WTC11 (cell line): ENCODE data around the gene ZNF277.

Experiments
- E2F1 ChIP-seq: sonication (generic); formaldehyde crosslinking; IDR thresholded peaks from 2 replicates; pipeline ENCODE4 v1.8.0; 2022; ENCODE audit warnings: mild to moderate bottlenecking, missing genetic modification reagents
- SP1 ChIP-seq: sonication (generic); formaldehyde crosslinking; conservative IDR thresholded peaks from 2 replicates; pipeline ENCODE4 v1.8.1; 2022; ENCODE audit warnings: missing genetic modification reagents
- USF2 ChIP-seq: sonication (generic); formaldehyde crosslinking; IDR thresholded peaks from 2 replicates; pipeline ENCODE4 v1.8.1; 2023; ENCODE audit warnings: mild to moderate bottlenecking, missing genetic modification reagents, moderate library complexity
- TF ChIP-seq, protein P1 (sequence below): fragments of 200-600 bp; IDR thresholded peaks from 2 replicates; pipeline ENCODE4 v1.8.0; 2022; ENCODE audit warnings: antibody characterized with exemption
- TF ChIP-seq, protein P2 (sequence below): sonication (generic); formaldehyde crosslinking; IDR thresholded peaks from 2 replicates; pipeline ENCODE4 v1.8.0; 2022; ENCODE audit warnings: mild to moderate bottlenecking, missing genetic modification reagents
- TF ChIP-seq, protein P3 (sequence below): sonication (generic); formaldehyde crosslinking; IDR thresholded peaks from 2 replicates; pipeline ENCODE4 v1.8.1; 2023; ENCODE audit warnings: mild to moderate bottlenecking, missing genetic modification reagents
- TF ChIP-seq, protein P4 (sequence below): sonication (generic); formaldehyde crosslinking; IDR thresholded peaks from 2 replicates; pipeline ENCODE4 v1.8.1; 2022; ENCODE audit warnings: missing genetic modification reagents, borderline replicate concordance

DNA sequence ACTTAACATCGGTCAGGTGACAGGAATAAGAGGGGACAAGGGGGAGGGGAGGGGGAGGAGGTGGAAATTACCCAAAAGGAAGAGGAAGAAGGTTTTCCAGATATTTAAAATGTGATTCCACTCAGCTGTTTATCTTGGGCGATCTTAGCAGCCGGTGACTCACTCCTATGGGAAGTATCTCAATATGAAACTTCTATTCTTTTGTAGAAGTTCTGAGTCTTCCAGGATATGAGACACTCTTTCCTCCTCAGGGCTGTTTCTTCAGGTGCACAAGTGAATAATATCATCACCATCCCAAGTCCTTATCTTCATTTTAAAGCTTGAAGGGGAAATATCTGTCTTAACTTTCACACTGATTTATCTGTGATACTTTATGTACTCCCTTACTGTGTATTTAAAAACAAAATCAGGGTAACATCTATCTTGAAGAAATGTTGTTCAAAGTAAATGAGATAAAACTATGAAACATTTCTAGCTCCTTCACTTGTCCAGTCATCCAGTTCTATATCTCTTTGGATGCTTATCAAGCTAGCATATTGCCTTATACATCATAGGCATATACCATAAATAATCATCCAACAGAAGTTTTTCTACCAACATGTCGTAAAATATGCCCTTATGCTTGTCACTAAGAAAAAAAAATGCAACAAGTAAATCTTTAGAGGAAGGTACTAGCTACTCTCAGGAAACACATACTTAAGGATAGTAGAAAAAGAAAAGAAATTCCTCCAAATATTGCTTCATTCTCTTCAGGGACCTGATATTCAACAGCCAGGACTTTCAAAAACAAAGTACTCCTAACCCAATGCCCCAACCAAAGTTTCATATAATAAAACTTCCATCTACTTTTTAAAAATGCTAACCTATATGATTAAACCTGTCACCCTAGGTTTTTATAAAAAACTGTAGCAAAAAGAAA lies 14.0 kb upstream of the ZNF277 start:
- TF ChIP-seq, protein P1, sequence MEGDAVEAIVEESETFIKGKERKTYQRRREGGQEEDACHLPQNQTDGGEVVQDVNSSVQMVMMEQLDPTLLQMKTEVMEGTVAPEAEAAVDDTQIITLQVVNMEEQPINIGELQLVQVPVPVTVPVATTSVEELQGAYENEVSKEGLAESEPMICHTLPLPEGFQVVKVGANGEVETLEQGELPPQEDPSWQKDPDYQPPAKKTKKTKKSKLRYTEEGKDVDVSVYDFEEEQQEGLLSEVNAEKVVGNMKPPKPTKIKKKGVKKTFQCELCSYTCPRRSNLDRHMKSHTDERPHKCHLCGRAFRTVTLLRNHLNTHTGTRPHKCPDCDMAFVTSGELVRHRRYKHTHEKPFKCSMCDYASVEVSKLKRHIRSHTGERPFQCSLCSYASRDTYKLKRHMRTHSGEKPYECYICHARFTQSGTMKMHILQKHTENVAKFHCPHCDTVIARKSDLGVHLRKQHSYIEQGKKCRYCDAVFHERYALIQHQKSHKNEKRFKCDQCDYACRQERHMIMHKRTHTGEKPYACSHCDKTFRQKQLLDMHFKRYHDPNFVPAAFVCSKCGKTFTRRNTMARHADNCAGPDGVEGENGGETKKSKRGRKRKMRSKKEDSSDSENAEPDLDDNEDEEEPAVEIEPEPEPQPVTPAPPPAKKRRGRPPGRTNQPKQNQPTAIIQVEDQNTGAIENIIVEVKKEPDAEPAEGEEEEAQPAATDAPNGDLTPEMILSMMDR, result no peak
- TF ChIP-seq USF2 (CRISPR knock-in tag) (no peak), E2F1 (CRISPR knock-in tag) (no peak), SP1 (CRISPR knock-in tag) (no peak)
- TF ChIP-seq, protein P2, sequence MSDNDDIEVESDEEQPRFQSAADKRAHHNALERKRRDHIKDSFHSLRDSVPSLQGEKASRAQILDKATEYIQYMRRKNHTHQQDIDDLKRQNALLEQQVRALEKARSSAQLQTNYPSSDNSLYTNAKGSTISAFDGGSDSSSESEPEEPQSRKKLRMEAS (CRISPR knock-in tag), result no peak
- TF ChIP-seq, protein P3, sequence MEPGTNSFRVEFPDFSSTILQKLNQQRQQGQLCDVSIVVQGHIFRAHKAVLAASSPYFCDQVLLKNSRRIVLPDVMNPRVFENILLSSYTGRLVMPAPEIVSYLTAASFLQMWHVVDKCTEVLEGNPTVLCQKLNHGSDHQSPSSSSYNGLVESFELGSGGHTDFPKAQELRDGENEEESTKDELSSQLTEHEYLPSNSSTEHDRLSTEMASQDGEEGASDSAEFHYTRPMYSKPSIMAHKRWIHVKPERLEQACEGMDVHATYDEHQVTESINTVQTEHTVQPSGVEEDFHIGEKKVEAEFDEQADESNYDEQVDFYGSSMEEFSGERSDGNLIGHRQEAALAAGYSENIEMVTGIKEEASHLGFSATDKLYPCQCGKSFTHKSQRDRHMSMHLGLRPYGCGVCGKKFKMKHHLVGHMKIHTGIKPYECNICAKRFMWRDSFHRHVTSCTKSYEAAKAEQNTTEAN, result no peak
- TF ChIP-seq, protein P4, sequence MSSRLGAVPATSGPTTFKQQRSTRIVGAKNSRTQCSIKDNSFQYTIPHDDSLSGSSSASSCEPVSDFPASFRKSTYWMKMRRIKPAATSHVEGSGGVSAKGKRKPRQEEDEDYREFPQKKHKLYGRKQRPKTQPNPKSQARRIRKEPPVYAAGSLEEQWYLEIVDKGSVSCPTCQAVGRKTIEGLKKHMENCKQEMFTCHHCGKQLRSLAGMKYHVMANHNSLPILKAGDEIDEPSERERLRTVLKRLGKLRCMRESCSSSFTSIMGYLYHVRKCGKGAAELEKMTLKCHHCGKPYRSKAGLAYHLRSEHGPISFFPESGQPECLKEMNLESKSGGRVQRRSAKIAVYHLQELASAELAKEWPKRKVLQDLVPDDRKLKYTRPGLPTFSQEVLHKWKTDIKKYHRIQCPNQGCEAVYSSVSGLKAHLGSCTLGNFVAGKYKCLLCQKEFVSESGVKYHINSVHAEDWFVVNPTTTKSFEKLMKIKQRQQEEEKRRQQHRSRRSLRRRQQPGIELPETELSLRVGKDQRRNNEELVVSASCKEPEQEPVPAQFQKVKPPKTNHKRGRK (CRISPR knock-in tag), result no peak
